HEK293 (cell line): ENCODE data around the gene RHOB.

Source experiments
- CTCF ChIA-PET: fragments of 350-600 bp; formaldehyde crosslinking; extraction: SDS; loops from one replicate; lab custom pipeline; 2021; ENCODE audit warnings: antibody characterized with exemption; lab: Yijun Ruan, JAX
- POLR2A ChIA-PET: fragments of 300-600 bp; formaldehyde crosslinking; extraction: SDS; loops from one replicate; lab custom pipeline; 2020; ENCODE audit warnings: antibody characterized with exemption, inconsistent platforms; lab: Yijun Ruan, JAX
- H3K27ac ChIP-seq: fragments of 200-500 bp; sonication (Bioruptor generic); 2 replicates; pipeline ENCODE4 v1.5.1; 2014; ENCODE audit warnings: low read depth, low read length, control low read depth, inconsistent platforms; ENCODE audit errors: extremely low read depth
- H3K36me3 ChIP-seq, 2 experiments: fragments of 200-500 bp in 1 of 2; sonication (Bioruptor generic) in 1 of 2; 1 replicate in 1 of 2; 2 replicates in 1 of 2; pipeline ENCODE4 v1.5.1; 2014 to 2017; ENCODE audit warnings: inconsistent platforms in 2 of 2, low read length in 2 of 2; ENCODE audit not compliant: control insufficient read depth in 2 of 2, insufficient read depth in 1 of 2
- H3K4me1 ChIP-seq: fragments of 200-500 bp; sonication (Bioruptor generic); 2 replicates; pipeline ENCODE4 v1.5.1; 2014; ENCODE audit warnings: mild to moderate bottlenecking, low read length, inconsistent platforms; ENCODE audit not compliant: control insufficient read depth, insufficient read depth
- H3K4me3 ChIP-seq: 2 replicates; pipeline ENCODE4 v1.5.1; 2011; ENCODE audit warnings: low read depth, mild to moderate bottlenecking, control low read depth, low read length, moderate library complexity
- H3K9me3 ChIP-seq: fragments of 200-500 bp; sonication (Bioruptor generic); 2 replicates; pipeline ENCODE4 v1.5.1; 2014; ENCODE audit warnings: low read depth, low read length, inconsistent platforms; ENCODE audit not compliant: control insufficient read depth, insufficient read depth
- BCL11A ChIP-seq: fragments of 450-650 bp; formaldehyde crosslinking; IDR thresholded peaks from 2 replicates; pipeline ENCODE4 v1.5.1; 2016; ENCODE audit warnings: low read depth, missing biosample characterization, missing genetic modification characterization
- EGR2 ChIP-seq: fragments of 450-650 bp; formaldehyde crosslinking; IDR thresholded peaks from 2 replicates; pipeline ENCODE4 v1.5.1; 2016; ENCODE audit warnings: low read depth, missing biosample characterization, missing genetic modification characterization
- GLIS1 ChIP-seq: fragments of 450-650 bp; formaldehyde crosslinking; IDR thresholded peaks from 2 replicates; pipeline ENCODE4 v1.5.1; 2016; ENCODE audit warnings: missing biosample characterization, missing genetic modification characterization
- TCF7L2 ChIP-seq: IDR thresholded peaks from 2 replicates; pipeline ENCODE4 v1.6.1; 2011; ENCODE audit warnings: low read depth, mild to moderate bottlenecking, inconsistent platforms, low read length, moderate library complexity, borderline replicate concordance
- WT1 ChIP-seq: fragments of 450-650 bp; formaldehyde crosslinking; IDR thresholded peaks from 2 replicates; pipeline ENCODE4 v1.5.1; 2016; ENCODE audit warnings: missing biosample characterization, missing genetic modification characterization
- ZBTB44 ChIP-seq: fragments of 450-650 bp; IDR thresholded peaks from 2 replicates; pipeline ENCODE4 v1.5.1; 2018; ENCODE audit warnings: missing biosample characterization, mild to moderate bottlenecking, missing genetic modification characterization
- ZBTB48 ChIP-seq: fragments of 450-650 bp; formaldehyde crosslinking; IDR thresholded peaks from 2 replicates; pipeline ENCODE4 v1.5.1; 2016; ENCODE audit warnings: missing biosample characterization, missing genetic modification characterization
- ZFHX2 ChIP-seq: fragments of 450-650 bp; formaldehyde crosslinking; conservative IDR thresholded peaks from 2 replicates; pipeline ENCODE4 v1.5.1; 2016; ENCODE audit warnings: missing biosample characterization, missing genetic modification characterization
- ZFP37 ChIP-seq: fragments of 450-650 bp; formaldehyde crosslinking; IDR thresholded peaks from 2 replicates; pipeline ENCODE4 v1.5.1; 2016; ENCODE audit warnings: missing biosample characterization, missing genetic modification characterization
- ZNF140 ChIP-seq: fragments of 450-650 bp; formaldehyde crosslinking; IDR thresholded peaks from 2 replicates; pipeline ENCODE4 v1.5.1; 2016; ENCODE audit warnings: missing biosample characterization, missing genetic modification characterization
- ZNF221 ChIP-seq: fragments of 450-650 bp; formaldehyde crosslinking; IDR thresholded peaks from 2 replicates; pipeline ENCODE4 v1.5.1; 2017; ENCODE audit warnings: missing biosample characterization, missing genetic modification characterization, borderline replicate concordance
- ZNF266 ChIP-seq: fragments of 450-650 bp; formaldehyde crosslinking; IDR thresholded peaks from 2 replicates; pipeline ENCODE4 v1.5.1; 2016; ENCODE audit warnings: missing biosample characterization, missing genetic modification characterization, low read depth
- ZNF274 ChIP-seq, 2 experiments: fragments of 200-500 bp in 1 of 2; fragments of 450-650 bp in 1 of 2; sonication (Bioruptor generic) in 1 of 2; formaldehyde crosslinking in 1 of 2; IDR thresholded peaks; 2 replicates each; pipeline versions ENCODE4 v1.5.1 to v1.6.1; 2014 to 2016; ENCODE audit warnings: borderline replicate concordance in 1 of 2, inconsistent platforms in 1 of 2, low read length in 1 of 2, missing biosample characterization in 1 of 2, missing genetic modification characterization in 1 of 2
- ZNF324 ChIP-seq: fragments of 450-650 bp; formaldehyde crosslinking; IDR thresholded peaks from 2 replicates; pipeline ENCODE4 v1.5.1; 2016; ENCODE audit warnings: missing biosample characterization, missing genetic modification characterization
- ZNF548 ChIP-seq: fragments of 450-650 bp; formaldehyde crosslinking; IDR thresholded peaks from 2 replicates; pipeline ENCODE4 v1.5.1; 2016; ENCODE audit warnings: missing biosample characterization, missing genetic modification characterization
- ZNF585B ChIP-seq: fragments of 450-650 bp; formaldehyde crosslinking; IDR thresholded peaks from 2 replicates; pipeline ENCODE4 v1.5.1; 2016; ENCODE audit warnings: missing biosample characterization, missing genetic modification characterization
- ZNF610 ChIP-seq: fragments of 450-650 bp; formaldehyde crosslinking; IDR thresholded peaks from 2 replicates; pipeline ENCODE4 v1.5.1; 2016; ENCODE audit warnings: missing biosample characterization, missing genetic modification characterization, borderline replicate concordance
- ZNF624 ChIP-seq: fragments of 450-650 bp; formaldehyde crosslinking; IDR thresholded peaks from 2 replicates; pipeline ENCODE4 v1.5.1; 2017; ENCODE audit warnings: missing biosample characterization, missing genetic modification characterization
- ZNF629 ChIP-seq: fragments of 450-650 bp; formaldehyde crosslinking; IDR thresholded peaks from 2 replicates; pipeline ENCODE4 v1.5.1; 2017; ENCODE audit warnings: missing biosample characterization, missing genetic modification characterization
- ZNF654 ChIP-seq: fragments of 450-650 bp; formaldehyde crosslinking; IDR thresholded peaks from 2 replicates; pipeline ENCODE4 v1.5.1; 2016; ENCODE audit warnings: low read depth, missing biosample characterization, missing genetic modification characterization
- ZNF701 ChIP-seq: fragments of 450-650 bp; formaldehyde crosslinking; IDR thresholded peaks from 2 replicates; pipeline ENCODE4 v1.5.1; 2016; ENCODE audit warnings: missing biosample characterization, missing genetic modification characterization
- ZSCAN16 ChIP-seq: fragments of 450-650 bp; formaldehyde crosslinking; IDR thresholded peaks from 2 replicates; pipeline ENCODE4 v1.5.1; 2016; ENCODE audit warnings: missing biosample characterization, missing genetic modification characterization
- ZSCAN5A ChIP-seq: fragments of 450-650 bp; formaldehyde crosslinking; IDR thresholded peaks from 2 replicates; pipeline ENCODE4 v1.5.1; 2016; ENCODE audit warnings: missing biosample characterization, missing genetic modification characterization
- TF ChIP-seq, protein P1 (sequence below): fragments of 450-650 bp; formaldehyde crosslinking; IDR thresholded peaks from 2 replicates; pipeline ENCODE4 v1.5.1; 2017; ENCODE audit warnings: missing biosample characterization, mild to moderate bottlenecking, missing genetic modification characterization, moderate library complexity
- TF ChIP-seq, protein P2 (sequence below): fragments of 450-650 bp; formaldehyde crosslinking; IDR thresholded peaks from 2 replicates; pipeline ENCODE4 v1.5.1; 2017; ENCODE audit warnings: missing biosample characterization, missing genetic modification characterization
- TF ChIP-seq, protein P3 (sequence below): fragments of 450-650 bp; formaldehyde crosslinking; conservative IDR thresholded peaks from 2 replicates; pipeline ENCODE4 v1.5.1; 2016; ENCODE audit warnings: low read depth, missing biosample characterization, missing genetic modification characterization

Gene RHOB

DNA sequence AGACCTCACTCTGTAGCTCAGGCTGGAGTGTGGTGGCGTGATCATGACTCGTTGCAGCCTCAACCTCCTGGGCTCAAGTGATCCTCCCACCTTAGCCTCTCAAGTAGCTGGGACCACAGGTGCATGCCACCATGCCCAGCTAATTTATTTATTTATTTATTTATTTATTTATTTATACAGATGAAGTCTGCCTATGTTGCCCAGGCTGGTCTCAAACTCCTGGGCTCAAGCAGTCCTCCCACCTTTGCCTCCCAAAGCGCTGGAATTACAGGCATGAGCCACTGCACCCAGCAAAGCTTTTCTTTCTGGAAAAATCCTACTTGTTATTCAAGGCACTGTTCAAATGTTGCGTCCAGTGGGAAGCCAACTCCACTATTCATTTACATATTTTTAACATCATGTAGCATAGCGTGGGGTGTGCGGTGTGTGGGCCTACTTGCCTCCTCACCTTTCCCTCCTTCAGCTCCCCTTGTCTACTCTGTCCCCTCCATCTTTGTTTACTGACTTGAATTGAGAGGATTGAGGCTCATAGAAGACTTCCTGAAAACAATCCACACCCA lies 6.8 kb upstream of the RHOB start (continued):
- TF ChIP-seq ZSCAN16 (tag by site-specific recombination) (no peak), BCL11A (no peak)

DNA sequence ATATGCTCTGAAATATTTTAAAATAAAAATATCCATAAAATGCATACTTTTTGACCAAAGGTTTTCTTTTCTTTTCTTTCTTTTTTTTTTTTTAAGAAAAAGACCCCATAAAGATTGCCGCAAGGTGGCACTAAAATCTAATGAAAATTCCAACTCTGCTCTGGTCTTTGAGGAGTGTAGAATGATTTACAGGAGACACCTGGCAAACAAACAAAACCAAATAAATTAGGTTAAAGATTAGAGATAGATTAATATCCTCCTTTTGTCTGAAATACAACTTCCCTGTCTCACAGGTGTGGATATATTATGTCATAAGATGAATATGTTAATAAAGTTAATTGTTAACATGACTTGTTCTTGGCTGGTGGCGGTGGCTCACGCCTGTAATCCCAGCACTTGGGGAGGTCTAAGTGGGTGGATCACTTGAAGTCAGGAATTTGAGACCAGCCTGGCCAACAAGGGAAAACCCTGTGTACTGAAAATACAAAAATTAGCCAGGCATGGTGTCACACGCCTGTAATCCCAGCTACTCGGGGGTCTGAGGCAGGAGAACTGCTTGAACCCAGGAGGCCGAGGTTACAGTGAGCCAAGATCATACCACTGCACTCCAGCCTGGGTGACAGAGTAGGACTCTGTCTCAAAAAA lies 3.5 kb upstream of the RHOB start:
- ChIA-PET CTCF (interaction anchor here (0.7 to 2.7 kb wide), 16 partner anchors 9 to 473 kb away, joined by 3 to 55 read pairs (median 7); partner anchors contain the start of gene HS1BP3), POLR2A (no interaction called here)
- Histone ChIP-seq H3K9me3 (no peaks in the 10 kb centered on the region), H3K36me3 (peaks cover 0 to 6% of the 10 kb centered on the region in 2 experiments; a peak in 1 of 3 replicates), H3K27ac (no peak overlapping the region), H3K4me3 (no peak overlapping the region), H3K4me1 (peaks cover 4% of the 10 kb centered on the region; the same call in 1 of the 2 replicates)
- TF ChIP-seq GLIS1 (tag by site-specific recombination) (peak; percentile 97), ZBTB44 (tag by site-specific recombination) (no peak), ZNF610 (no peak), BCL11A (no peak), ZFHX2 (tag by site-specific recombination) (peak; percentile 11; the same call in 1 of the 2 replicates), ZNF548 (no peak), WT1 (tag by site-specific recombination) (peak; percentile 61; the same call in 1 of the 2 replicates), EGR2 (tag by site-specific recombination) (peak; percentile 11; the same call in 1 of the 2 replicates), ZNF629 (tag by site-specific recombination) (no peak; the same call in 1 of the 2 replicates), ZNF221 (tag by site-specific recombination) (no peak), ZNF274 (IDR thresholded peaks at IDR 0.05; ENCODE audit: low read length) (no peak), ZNF274 (tag by site-specific recombination; IDR thresholded peaks at IDR 0.05; ENCODE audit: borderline replicate concordance) (no peak), ZBTB48 (tag by site-specific recombination) (no peak), ZNF324 (no peak), ZNF140 (no peak), TCF7L2 (no peak), ZNF654 (tag by site-specific recombination) (peak; percentile 65), ZSCAN5A (tag by site-specific recombination) (no peak), ZNF701 (tag by site-specific recombination) (no peak), ZNF266 (tag by site-specific recombination) (no peak), ZNF624 (tag by site-specific recombination) (no peak), ZFP37 (tag by site-specific recombination) (no peak), ZNF585B (tag by site-specific recombination) (no peak)
- TF ChIP-seq, protein P1, sequence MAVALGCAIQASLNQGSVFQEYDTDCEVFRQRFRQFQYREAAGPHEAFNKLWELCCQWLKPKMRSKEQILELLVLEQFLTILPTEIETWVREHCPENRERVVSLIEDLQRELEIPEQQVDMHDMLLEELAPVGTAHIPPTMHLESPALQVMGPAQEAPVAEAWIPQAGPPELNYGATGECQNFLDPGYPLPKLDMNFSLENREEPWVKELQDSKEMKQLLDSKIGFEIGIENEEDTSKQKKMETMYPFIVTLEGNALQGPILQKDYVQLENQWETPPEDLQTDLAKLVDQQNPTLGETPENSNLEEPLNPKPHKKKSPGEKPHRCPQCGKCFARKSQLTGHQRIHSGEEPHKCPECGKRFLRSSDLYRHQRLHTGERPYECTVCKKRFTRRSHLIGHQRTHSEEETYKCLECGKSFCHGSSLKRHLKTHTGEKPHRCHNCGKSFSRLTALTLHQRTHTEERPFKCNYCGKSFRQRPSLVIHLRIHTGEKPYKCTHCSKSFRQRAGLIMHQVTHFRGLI = peak; percentile 28; the same call in 1 of the 2 replicates
- TF ChIP-seq, protein P2, sequence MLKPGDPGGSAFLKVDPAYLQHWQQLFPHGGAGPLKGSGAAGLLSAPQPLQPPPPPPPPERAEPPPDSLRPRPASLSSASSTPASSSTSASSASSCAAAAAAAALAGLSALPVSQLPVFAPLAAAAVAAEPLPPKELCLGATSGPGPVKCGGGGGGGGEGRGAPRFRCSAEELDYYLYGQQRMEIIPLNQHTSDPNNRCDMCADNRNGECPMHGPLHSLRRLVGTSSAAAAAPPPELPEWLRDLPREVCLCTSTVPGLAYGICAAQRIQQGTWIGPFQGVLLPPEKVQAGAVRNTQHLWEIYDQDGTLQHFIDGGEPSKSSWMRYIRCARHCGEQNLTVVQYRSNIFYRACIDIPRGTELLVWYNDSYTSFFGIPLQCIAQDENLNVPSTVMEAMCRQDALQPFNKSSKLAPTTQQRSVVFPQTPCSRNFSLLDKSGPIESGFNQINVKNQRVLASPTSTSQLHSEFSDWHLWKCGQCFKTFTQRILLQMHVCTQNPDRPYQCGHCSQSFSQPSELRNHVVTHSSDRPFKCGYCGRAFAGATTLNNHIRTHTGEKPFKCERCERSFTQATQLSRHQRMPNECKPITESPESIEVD (tag by site-specific recombination) = no peak; the same call in 1 of the 2 replicates
- TF ChIP-seq, protein P3, sequence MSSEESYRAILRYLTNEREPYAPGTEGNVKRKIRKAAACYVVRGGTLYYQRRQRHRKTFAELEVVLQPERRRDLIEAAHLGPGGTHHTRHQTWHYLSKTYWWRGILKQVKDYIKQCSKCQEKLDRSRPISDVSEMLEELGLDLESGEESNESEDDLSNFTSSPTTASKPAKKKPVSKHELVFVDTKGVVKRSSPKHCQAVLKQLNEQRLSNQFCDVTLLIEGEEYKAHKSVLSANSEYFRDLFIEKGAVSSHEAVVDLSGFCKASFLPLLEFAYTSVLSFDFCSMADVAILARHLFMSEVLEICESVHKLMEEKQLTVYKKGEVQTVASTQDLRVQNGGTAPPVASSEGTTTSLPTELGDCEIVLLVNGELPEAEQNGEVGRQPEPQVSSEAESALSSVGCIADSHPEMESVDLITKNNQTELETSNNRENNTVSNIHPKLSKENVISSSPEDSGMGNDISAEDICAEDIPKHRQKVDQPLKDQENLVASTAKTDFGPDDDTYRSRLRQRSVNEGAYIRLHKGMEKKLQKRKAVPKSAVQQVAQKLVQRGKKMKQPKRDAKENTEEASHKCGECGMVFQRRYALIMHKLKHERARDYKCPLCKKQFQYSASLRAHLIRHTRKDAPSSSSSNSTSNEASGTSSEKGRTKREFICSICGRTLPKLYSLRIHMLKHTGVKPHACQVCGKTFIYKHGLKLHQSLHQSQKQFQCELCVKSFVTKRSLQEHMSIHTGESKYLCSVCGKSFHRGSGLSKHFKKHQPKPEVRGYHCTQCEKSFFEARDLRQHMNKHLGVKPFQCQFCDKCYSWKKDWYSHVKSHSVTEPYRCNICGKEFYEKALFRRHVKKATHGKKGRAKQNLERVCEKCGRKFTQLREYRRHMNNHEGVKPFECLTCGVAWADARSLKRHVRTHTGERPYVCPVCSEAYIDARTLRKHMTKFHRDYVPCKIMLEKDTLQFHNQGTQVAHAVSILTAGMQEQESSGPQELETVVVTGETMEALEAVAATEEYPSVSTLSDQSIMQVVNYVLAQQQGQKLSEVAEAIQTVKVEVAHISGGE (tag by site-specific recombination) = no peak
